Midbrain (tissue), 1 donor: ENCODE results near the gene DISC1.
"Not testable (repeated sequence)": the region's sequence is repeated elsewhere in the genome, so short reads cannot be mapped to it uniquely, and the experiment has no call there.

Source experiments
- DNase-seq: peaks from one replicate; lab custom pipeline; 2025; lab: John Stamatoyannopoulos, UW

The DISC1 gene

DNA sequence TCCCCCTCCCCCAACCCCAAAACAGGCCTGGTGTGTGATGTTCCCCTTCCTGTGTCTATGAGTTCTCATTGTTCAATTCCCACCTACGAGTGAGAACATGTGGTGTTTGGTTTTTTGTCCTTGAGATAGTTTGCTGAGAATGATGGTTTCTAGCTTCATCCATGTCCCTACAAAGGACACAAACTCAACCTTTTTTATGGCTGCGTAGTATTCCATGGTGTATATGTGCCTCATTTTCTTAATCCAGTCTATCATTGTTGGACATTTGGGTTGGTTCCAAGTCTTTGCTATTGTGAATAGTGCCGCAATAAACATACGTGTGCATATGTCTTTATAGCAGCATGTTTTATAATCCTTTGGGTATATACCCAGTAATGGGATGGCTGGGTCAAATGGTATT, 102.4 kb downstream of the DISC1 start:
- DNase-seq: not testable (repeated sequence)

DNA sequence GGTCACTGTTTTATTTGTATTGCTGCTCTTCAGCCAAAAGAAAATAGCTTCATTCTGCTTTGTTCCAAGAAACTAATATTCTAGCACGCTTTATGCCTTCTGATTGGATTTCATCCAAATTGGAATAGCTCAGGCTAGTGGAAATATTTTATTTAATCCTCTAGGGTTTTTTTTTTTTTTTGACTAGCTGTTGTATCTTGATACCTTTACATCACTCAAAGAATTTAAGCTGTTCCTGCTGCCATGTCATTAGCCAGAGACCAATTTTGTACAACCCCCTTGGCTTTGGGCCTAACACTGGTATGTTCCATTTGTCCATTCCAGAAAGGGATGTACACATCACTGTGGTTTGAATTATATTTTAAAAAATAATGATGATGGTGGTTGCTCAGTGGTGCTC, 103.0 kb downstream of the DISC1 start:
- DNase-seq: no peak

DNA sequence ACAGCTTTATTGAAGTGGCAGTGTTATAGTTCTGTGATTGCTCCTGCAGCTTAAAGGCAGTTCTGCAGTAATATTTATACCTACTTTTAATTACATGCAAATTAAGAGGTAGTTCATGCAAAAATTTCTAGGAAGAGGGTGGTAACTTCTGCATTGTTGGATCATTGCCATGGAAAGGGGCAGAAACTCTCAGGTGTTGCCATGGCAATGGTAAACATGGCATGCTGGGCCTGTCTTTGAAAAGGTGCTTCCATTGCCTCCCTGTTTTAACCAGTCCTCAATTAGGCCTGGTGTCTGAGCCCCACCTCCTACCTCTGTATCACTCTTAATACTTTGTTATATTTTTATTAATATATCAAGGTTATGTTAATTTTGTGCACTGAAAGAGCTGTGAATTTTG, 104.7 kb downstream of the DISC1 start:
- no peak for DNase-seq

DNA sequence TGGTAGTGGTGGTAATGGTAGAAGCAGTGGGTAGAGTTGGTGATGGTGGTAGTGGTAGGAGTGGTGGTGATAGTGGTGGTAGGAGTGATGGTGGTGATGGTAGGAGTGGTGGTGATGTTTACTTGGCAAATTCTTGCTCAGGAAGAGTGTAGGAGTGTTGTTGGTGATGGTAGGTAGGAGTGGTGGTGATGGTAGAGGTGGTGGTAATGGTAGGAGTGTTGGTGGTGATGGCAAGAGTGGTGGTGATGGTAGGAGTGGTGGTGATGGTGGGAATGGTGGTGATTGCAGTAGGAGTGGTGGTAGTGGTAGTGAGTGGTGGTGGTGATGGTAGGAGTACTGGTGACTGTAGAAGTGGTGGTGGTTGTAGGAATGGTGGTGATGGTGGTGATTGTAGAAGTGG, 106.5 kb downstream of the DISC1 start:
- DNase-seq: no peak

DNA sequence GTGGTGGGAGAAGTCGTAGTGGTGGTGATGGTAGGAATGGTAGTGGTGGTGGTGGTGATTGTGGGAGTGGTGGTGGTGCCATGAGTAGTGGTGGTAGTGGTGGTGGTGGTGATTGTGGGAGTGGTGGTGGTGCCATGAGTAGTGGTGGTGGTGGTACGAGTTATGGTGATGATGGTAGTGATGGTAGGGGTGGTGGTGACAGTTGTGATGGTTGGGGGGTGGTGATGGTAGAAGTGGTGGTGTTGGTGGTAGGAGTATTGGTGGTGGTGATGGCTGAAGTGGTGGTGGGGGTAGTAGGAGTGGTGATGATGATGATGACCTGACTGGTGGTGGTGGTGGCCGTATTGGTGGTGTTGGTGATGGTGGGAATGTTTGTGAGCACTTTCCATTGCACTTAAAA, 107.1 kb downstream of the DISC1 start:
- DNase-seq: no peak

DNA sequence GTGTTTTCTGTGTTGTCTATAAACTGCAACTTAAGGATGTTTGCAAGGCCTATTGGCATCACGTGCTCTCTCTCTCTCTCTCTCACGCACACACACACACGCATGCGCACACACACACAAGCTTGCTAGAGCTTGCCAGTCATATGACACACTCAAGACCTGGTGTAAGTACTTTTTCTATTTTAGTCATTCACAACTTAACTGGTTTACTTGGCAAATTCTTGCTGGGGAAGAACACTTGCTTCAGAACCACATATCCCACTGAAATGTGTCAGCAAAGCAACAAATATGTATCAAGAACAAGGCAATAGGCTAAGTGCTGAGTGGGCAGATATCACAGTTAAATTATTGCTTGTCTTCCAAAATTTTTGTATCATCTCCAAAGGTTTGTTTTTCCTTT, 107.8 kb downstream of the DISC1 start:
- DNase-seq: no peak

DNA sequence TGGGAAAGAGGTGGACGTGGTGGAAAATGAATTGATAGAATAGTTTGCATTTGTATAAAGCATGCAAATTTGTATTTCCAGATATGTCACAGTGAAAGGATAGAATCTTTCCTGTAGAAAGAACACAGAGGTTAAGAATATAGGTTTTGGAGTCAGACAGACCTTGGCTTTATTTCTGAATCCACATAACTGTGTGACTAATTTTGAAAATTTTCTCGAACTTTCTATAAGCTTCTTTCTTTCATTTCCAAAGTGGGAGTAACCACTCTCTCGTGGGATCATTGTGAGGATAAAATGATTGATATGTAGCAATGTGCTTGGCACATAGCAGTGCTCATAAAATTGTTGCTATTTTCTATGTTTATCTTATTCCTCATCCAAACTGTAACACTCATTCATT, 108.8 kb downstream of the DISC1 start:
- no peak for DNase-seq

DNA sequence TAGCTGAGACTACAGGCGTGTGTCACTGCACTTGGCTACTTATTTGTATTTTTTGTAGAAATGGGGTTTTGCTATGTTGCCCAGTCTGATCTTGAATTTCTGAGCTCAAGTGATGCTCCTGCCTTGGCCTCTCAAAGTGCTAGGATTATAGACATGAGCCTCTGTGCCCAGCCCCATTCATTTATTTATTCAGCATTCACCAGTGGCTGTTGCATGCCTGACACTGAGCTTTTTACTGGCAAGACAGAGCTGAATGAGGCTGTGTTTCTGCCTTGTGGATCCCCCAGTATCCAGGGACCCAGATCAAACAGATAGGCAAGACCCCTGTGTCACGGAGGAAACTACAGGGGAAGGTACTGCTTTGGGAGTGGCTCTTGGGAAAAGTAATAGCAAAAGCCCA, 109.4 kb downstream of the DISC1 start:
- DNase-seq: no peak

DNA sequence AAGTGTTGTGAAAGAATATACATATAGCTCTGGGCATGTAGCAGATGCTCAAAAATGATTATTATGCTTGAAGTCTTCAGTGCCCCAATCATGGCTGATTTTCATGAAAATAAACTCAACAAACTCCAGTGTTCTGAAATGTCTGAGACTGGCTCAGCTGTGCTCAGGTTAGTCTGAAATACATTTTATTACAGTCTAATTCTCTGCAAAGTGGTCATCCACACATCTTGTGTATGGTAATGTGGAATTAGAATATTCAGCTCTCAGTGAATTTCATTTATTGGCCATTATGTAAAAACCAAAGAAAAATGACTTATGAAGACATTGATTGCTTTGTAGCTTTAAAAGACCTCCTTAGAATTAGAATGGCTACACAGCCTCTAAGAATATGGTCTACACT, 109.9 kb downstream of the DISC1 start:
- DNase-seq: no peak

DNA sequence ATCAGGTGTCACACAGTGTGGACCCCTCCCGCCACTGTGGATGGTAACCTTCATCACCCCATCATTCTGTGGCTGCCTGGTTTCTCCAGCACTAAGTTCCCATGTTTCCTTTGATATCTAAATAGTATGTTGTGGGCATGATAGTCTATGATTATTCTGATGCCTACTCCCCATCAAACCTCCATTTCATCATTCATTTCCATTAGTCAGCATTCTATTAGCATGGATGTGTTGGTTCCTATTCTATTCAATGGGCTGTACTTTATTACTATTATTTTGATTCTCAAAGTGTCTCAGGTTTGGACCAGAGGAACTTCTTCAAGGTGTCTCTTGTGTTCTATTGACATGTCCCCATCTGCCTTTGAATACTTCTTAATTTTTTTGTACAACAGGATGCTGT, 112.0 kb downstream of the DISC1 start:
- DNase-seq: no peak

DNA sequence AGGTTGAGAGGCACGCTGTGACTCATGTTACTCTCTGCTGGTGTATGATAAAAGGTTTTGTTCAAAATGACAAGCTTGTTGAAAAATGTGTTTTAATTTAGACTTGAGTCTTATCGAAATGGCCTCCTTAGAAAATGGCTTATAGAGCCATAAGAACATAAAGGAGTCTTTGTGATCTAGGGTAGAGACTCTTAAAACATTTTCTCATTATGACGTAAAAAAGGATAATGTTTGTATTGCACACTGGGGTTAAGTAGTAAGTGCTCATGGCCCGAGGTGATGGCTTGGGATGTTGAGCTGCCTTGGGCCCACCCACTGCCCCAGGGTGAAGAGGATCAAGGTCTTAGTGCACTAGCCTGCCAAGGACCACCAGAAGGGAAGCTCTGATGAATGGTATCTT, 117.4 kb downstream of the DISC1 start:
- DNase-seq: no peak

DNA sequence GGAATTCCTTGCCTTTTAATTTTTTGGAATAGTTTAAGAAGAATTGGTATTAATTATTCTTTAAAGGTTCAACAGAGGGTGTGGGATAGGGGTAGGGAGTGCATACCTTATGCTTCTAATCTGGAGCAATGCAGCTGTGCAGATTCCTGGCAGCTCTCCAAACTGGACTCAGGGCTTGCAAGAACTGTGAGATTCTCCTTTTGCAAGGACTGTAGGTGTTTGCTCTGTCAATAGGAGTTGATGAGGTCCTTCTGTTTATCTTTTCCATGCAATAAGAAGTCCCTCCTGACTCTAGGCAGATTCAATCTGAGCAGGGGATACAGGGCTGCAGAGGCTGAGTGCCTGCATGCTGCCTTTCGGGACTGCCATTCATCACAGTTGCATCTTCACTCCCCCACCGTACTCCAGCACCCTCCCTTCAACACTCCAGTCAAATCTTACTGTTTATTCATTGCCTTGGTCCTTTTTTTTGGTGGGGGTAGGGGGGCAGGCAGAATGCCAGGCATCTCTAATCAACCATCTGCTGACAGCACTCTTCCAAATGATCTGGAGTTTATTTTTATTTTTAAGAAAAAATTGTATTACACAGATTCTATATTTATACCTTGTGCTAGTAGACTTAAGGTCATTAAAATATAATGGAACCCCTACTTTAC, 122.3 kb downstream of the DISC1 start:
- DNase-seq: no peak

DNA sequence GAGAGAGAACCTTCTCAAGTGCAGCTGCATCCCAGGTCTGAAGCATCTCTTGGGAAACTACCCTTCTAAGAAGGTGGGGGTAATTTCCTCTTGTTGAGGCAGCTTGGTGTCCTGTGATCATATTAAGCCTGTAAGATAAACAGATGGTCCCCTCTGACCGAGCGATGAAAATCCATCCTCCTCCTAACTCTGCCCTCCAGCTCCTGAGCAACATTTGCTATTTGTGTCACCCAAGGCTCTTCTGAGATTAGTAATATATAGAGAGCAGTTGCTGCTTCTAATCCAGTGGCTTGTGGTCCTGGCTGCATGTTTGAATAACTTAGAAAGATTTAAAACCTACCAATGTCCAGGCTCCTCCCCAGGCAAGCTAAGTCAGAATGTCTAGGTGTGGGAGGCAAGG, 123.7 kb downstream of the DISC1 start:
- no peak for DNase-seq

DNA sequence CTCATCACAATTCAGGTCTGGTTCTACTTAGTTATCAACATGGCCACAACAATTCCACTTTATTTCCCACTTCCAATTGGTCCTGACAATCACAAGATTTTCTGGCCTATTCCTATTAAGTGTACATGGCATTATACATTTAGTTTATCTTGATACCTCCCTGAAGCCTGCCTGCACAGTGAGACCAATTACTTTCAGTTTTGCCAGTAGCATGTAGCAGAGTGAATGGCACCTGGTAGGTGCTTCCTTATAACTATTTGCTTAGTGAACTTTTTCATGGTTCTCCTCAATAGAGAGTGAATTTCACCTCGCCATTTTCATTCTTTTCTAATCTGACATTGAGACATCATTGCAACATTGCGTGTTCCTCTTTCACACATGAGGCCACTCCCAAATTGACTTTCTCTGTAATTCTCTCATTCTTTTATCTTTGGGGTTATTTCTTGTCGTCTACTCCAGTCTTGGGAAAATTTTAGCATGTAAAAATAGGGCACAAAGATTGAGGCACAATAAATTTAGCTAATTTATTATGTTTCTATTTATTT, 124.3 kb downstream of the DISC1 start:
- no peak for DNase-seq

DNA sequence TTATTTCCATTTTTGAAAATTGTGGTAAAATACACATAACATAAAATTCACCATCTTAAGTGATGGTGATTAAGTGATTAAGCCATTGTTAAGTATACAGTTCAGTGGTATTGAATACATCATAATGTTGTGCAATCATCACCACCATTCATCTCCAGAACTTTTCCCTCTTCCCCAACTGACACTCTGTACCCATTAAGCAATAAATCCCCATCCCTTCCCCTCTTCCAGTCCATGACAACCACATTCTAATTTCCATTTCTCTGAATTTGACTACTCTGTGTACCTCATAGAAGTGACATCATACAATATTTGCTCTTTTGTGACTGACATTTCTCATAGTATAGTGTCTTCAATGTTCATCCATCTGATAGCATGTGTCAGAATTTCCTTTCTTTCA, 124.8 kb downstream of the DISC1 start:
- DNase-seq: no peak

DNA sequence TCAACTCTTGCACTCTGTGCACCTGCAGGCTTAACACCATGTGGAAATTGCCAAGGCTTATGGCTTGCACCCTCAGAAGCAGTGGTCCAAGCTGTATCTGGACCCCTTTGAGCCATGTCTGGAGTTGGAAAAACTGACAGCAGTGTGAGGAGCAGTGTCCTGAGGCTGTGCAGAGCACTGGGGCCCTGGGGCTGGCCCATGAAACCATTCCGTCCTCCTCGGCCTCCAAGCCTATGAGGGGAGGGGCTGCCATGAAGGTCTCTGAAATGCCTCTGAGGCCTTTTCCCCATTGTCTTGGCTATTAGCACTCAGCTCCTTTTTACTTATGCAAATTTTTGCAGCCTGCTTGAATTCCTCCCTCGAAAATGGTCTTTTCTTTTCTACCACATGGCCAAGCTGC, 126.7 kb downstream of the DISC1 start:
- DNase-seq: no peak

DNA sequence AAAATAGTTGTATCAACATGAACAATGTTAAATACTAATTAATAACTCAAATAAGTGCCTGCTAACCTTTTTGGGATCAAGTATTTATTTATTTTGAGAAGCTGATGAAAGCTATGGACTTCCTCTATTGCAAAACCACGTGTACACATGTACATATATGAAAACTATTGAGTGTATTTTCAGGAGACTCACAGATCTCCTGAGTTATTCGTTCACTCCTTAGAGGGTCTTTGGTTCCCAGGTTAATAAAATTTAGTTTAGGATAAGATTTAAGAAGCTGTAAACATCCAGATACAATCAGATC, 130.5 kb downstream of the DISC1 start:
- no peak for DNase-seq

DNA sequence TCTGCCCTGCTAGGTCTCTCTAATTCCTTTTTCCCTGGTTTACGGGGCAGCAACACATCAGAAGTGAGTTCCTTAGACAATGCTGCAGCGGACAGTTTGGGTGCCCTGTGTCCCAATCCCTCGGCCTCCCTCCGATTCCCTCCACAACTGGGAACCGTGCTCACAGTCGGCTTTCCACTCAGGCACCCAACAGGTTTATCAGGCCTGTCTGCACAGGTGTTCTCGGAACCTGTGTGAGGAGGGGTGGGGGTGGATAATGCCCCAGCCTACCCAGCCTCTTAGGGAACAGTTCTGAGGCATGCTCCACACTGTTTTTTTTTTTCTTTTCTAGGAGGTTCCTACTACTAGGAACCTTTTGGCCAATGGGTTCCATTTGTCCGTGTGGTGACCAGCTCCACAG, 131.2 kb downstream of the DISC1 start:
- DNase-seq: no peak

DNA sequence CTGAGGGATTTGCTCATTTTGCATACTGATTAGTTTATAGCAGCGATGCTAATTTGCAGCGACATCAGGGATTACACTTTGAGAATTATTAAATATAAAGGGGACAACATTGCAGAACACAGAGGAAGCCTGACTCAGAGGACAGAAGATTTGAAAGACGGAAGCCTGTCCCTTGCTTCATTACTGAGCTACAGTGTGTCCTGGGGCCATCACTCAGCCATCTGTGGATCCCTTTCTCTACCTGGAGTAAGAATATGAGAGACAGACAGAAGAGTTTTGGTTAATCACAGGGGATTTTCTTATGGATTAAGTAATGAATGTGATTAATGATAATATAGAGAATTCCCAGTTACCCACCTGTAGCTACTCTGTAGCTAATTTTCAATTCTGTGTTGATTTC, 134.7 kb downstream of the DISC1 start:
- no peak for DNase-seq

DNA sequence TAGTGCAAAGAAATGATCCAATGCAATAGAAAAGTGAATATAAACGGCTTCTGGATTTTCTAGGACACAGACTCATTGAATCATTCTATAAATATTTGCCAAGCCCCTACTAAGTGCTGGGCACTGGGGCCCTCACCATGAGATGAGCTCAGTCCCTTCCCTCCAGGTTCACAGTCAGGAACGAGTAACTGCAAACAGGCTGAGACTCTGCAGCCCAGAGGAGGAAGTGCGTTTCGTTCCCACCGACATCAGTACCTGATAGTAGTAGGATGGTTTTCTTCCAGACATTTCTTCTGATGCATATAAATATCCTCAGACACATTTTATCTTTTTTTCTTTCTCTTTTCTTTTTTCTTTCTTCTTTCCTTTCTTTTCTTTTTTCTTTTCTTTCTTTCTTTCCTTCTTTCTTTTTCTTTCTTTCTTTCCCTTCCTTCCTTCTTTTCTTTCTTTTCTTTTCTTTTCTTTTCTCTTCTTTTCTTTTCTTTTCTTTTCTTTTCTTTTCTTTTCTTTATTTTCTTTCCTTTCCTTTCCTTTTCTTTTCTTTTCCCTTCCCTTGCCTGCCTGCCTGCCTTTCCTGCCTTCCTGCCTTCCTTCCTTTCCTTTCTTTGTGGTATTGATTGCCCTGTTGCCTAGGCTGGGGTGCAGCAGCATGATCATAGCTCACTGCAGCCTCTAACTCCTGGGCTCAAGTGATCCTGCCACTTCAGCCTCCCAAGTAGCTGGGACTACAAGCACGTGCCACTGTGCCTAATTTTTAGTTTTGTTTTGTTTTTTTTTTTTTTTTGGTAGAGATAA, 135.4 kb downstream of the DISC1 start:
- DNase-seq: no peak

DNA sequence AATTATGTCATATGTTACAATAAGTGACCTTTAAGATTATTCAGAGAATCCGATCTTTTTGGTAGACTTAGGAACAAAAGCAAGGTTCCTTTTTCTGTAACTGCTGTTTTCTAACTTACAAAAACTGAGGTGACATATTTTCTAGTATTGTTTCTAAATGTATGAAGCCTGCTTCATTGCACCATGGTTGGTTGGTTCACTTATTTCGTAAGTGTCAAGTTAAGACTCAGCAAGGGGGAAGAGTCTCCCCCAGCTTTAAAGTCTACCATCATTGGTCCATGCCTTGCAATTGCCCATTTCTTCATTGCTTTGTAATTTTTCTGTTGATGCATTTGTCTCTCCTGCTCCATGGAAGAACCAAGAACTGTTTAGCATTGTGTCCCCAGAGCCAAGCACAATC, 136.9 kb downstream of the DISC1 start:
- no peak for DNase-seq

DNA sequence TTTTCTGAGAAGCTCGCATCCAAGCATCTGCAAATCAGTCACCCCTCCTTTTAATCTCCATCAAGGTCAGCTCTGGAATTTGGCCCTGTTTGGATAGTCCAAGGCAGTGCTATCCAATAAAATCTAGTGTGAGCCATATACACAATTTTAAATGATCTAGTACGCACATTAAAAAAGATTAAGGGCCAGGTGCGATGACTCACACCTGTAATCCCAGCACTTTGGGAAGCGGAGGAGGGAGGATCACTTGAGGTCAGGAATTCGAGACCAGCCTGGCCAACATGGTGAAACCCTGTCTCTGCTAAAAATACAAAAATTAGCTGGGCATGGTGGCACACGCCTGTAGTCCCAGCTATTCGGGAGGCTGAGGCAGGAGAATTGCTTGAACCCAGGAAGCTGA, 139.2 kb downstream of the DISC1 start:
- not testable (repeated sequence) for DNase-seq

DNA sequence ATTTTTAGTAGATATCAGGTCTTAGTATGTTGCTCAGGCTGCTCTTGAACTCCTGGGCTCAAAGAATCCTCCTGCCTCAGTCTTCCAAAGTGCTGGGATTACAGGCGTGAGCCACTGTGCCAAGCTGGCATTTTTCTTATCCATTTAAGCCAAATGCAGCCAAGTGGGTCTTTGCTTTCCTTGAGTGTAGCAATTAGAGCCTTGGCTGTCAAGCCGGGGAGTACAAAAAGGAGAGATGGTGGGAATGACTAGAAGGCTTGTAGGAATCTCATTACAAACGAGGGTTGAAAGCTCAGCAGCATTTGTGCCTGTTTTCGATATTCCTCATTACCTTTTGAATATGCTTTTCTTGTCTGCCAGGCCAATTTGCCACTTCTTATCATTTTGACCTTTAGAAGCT, 140.9 kb downstream of the DISC1 start:
- no peak for DNase-seq

DNA sequence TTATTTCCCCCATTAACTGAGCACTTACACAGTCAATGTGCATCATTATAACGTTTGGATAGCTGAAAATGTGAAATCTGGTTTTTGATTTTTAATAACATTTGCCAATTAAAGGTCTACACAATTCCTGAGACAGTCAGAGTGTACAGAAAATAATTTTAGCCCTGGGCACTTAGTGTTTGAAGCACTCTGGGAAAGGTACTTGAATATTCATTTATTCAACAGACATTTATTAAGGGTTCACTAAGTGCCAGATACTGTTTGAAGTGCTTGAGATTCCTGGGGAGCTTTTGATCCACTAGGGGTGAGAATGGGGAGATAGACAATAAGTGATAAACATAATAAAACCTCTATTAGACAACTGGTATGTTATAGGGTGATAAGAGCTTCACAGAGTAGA, 141.8 kb downstream of the DISC1 start:
- DNase-seq: no peak
